KG1 (cell line): ENCODE results near the gene SMIM21.

Experiments
- DNase-seq: peaks from one replicate; lab custom pipeline; 2025; lab: John Stamatoyannopoulos, UW

SMIM21 gene

DNA sequence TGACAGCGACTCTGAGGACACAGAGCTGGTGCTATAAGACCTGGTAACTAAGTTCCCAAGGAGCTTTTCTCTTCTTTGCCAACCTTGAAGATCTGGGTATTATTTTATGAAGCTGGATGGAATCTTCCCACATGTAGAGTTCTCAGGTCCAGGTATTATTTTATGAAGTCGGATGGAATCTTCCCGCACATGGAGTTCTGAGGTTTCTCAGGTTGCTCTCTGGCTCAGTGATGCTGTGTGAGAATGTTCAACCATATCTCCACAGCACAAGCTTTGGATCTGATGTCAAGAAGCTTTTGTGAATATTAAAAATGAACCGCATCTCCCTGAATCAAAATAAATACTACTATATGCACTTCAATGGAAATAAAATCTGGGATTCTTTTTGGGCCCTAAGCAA lies at the start of gene SMIM21:
Gene SMIM21, minus strand, starts transcription at position 101 of the 400 bp plus-strand sequence. CDS start 140 bp downstream, outside the sequence.
- DNase-seq = no peak

DNA sequence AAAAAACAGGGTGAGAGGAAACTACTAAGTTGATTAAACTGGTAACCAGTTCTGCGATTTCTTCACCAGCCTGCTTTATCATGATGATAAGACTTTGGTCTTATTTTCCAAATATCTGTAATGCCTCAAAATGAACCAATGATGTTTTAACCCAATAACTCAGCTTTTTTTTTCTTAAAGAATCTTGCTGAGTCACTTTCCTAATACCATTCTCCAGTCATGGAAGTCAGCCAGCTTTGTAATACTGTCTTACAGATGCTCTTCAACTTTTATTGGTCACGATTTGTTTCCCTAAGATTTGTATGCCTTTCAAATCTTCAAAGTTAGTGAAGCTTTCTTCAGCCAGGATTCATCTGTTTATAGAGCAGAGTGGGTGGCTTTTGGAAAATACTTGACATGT lies 47.7 kb upstream of the SMIM21 start:
- DNase-seq = no peak

DNA sequence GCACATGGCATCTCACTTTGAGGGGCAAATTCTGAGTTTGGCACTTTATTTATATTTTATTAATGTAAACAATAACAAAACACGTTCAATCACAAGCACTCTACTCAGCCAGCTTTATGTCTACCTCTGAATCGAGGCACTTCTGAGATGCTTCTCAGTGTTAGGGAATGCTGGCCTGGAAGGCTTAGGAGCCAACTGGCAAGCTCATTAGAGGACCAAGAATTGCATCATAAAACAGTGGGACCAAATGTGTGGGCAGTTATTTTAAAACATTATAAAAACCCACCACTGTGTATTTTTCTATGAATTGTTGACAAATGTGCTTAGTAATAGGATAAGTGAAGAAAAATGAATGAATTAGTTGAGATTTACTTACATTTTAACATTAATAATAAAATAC lies 46.8 kb upstream of the SMIM21 start:
- no peak for DNase-seq

DNA sequence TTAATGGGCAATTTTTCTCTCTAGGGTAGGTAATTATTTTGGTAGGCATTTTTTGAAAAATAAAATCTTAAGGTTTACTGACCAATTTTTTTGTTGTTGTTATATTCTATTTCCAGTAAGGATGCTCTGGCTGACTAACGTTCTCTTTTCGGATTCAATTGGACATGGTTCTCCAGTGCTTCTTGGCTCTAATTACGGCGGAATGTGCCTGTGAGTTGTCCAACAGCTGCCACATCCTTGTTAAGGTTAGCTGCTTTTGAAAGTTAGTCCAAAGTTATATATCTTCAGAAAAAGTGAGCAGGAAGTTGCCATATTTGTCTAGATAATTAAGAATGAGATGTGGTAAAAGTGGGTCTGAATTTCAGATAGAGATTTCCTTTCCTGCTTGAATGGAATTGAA lies 45.8 kb upstream of the SMIM21 start:
- DNase-seq = no peak

DNA sequence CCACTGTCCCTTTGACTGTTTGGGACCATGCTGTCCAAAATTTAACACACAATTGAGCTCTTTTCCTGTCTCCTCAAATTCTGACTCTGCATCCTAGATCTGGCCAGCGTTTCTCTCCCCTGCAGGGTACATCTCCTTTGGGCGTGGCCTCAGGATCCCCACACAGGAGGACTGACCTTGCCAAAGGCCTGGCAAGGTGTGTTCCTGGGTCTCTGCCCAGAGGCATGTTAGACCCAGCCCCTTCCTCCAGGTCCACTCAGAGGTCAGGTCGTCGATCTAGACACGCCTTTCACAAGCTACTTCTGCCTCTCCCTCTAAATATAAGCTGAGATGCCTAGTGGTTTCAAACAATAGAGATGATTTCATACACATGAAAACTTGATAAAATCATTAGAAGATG lies 45.4 kb upstream of the SMIM21 start:
- no peak for DNase-seq

DNA sequence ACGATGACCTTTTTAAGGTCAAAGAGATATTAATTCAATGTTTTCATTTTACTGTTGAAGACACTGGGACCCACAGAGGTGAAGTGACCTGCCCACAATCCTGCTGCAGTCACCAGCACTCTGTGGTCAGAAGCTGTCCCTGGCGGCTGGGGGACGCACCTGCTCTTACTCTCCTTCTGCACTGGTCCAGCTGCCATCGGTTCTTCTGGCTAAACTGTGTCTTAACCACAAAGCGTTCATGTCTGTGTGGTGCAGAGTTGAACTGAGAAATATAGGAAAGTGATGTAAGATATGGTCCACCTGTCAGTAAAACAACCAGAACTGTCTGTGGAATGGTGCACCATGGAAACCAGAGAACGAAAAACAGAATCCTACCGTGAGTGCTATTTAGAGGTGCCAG lies 44.9 kb upstream of the SMIM21 start:
- no peak for DNase-seq

DNA sequence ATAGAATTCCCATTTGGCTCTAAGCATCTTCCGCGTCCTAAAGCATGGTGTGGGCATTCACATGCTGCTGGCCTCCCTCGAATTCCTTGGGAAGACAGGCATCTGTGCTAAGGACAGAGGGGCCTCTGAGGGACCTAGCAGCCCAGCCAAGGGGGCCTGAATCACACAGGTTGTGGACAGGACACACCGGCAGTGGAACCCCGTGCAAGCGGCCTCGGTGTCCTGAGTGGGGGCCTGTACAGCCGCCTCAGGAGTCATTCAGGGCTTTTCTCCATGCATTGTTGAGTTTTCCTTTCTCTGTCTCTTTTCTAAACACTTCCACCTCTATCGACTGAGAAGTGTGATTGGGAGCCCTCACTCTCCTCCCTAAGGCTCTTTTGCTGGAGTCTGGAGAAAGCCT lies 44.3 kb upstream of the SMIM21 start:
- DNase-seq = no peak

DNA sequence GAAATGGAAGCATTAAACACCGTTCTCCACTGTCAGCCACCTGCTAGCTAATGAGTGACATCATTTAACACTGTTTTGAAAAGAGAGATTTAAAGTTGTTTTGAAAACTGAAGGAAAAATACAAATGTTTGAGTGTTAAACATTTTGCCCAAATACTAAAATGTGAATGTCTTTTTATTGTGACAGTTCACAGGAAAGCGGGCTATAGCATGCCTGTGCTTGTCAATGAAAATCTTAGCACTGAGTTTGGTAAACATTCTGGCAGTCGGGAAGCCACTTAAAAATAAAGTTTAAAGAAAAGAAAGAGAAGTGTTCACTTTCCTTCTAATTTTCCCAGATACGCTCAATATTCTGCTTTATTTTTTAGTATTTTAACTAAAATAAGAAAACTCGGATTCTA lies 40.3 kb upstream of the SMIM21 start:
- DNase-seq = no peak

DNA sequence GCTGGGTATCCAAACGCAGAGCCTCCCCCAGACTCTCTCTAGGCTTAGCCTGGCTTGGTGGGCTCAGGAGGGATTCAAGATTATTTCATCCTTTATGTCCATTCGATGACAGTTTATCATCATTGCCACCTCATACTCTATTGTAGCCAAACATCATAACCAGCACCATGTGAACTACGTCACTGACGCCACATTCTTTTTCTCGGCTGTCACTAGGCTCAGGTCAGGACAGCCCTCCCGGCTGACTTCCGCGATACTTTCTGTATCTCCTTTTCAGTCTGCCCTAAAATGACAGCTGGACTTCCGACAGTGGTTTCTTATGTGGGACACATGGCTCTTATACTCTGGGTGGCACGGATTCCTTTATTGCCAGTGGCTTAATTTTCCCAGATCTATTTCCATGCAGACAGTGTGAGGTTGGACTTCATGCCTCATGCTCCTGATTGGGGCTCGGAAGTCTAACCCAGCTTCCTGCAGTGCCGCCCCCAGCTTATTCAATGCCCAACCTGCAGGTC lies 39.8 kb upstream of the SMIM21 start:
- DNase-seq = no peak

DNA sequence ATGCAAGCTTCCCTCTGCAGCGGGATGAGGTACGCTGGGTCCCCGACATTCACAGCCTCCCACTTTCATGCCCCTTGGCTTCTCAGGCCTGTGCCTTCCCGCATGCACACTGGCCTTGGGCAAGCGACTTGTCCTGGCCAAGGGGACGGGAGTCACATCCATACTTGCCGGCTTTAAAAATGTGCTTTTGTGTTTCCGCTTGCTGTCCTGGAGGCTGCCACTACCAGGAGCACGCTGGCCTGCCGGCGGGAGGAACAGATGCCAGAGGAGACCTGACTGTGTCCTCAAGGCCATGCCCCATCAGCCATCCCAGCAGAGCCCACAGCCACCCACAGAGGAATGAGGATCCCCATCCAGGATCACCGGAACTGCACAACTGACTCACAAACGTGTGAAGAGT lies 36.9 kb upstream of the SMIM21 start:
- no peak for DNase-seq

DNA sequence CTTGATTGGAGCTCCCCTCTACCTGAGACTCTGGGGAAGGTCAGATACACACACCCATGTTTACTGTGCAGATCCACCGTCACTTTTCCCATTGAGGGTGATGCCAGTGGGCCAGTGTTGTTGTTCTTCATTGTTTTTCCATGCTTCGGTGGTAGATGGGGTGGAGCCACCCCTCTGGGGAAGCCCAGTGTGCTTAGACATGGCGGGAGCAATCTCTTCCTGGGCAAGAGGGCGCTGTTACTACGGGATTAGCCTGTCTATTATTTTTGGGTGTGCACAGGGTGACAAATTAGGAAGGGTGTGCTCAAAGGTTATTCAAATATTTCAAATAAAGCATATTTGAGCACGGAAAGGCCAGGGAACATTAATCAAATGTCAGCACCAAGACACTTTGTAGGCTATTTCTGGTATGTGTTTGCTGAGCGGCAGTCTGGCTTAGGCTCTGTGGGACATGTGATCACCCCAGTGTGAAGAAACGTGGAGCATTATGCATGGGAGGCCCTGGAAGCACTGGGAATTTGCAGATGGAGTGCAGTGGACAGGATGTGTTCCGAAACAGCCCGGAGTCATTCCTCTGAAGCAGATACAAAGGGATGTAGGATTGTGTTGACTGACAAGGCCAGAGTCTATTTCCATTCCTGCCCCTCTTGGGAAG lies 34.8 kb upstream of the SMIM21 start:
- DNase-seq = no peak

DNA sequence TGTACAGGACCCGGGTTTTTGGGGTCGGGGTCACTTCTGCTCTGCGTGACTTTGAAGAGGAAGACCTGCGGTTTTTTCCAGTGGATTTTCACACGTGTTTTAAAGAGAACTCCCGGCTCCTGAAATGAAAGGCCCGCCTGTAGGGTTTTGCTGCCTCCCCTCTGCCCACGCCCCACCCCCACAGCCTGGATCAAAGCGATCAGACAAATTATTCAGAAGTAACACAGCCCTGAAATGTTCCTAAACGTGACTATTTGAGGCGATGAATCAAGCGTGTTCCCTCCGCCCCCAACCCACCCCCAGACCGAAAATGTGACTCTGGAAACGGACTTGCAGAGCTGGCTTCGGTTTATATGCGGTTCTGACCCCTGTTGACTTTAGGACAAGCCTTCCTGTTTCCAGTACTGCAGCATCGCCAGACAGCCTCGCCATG lies 28.7 kb upstream of the SMIM21 start:
- DNase-seq = no peak

DNA sequence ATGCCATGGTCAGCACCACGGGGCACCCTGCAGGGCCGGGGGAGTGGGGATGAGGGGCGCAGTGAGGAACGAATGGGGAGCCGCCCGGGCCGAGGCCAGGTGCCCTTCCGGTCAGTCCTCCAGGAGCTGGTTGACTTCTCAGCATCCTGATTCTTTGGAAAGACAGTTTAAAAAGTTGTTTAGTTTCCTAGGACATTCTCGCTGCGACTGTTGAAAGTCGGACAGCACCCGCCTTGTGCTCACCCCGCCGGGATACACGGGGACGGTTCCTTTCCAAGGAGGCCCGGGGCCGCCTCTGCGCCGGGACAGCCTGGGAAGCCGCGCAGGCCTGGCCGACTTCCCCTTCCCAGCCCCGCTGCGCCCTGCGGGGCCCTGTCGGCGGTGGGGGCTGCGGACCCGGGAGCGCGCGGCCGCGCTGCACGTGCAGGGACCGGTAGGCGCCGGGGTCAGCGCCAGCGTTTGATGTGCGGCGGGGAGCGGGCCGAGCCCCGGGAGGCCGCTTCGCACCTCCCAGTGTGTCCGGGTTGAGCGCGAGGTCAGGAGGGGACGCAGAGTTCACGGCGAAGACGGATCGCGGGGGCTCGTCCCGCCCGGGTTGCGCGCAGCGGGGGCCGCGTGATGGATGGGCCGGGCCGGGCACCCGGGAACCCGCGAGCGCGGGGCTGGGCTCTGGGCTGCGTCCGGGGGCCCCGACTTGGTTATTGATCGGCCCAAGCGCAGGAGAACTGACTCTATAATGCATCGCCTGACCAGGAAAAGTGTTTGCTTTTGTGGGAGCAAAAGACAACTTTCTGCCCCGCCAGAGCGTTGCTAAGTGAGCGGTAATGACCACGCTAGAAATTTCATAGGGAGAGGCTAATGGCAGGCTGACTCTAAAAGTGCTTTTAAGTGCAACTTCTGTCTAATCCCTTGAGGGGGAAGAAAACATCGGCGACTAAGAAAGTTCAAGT lies 28.0 kb upstream of the SMIM21 start:
- DNase-seq = no peak

DNA sequence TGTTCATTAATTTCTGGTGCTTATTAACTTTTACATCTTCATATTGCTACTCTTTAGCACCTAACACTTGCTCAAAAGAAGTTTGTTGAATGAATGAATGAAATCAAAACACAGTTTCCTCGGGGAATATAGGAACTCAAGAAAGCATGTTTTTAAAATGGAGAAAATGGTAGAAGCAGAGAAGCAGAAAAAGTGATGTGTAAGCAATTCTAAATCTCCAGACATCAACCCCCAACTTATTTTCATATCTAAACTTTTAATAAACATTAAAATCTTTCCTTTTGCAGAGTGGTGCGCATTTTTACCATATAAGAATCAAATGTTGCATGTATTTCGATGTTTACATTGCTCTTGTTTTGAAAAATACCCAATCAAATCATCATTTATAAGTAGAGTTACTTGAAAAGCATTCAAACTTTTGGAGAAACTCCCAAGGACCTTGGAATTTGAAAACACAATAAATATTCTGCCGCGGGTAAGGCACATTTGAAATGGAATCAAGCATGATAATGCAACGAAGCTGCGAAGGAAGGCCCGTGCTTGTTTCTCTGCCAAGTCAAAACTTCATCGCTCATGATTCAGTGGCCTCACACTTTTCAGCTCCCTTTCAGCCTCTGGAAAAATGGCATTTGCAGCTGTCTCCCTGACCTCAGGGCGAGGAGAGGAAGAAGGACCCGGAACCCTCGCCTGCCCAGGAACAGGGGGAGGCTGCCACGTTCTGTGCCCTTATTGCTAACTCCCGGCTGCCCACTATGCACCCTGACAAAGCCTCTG lies 26.7 kb upstream of the SMIM21 start:
- DNase-seq = no peak

DNA sequence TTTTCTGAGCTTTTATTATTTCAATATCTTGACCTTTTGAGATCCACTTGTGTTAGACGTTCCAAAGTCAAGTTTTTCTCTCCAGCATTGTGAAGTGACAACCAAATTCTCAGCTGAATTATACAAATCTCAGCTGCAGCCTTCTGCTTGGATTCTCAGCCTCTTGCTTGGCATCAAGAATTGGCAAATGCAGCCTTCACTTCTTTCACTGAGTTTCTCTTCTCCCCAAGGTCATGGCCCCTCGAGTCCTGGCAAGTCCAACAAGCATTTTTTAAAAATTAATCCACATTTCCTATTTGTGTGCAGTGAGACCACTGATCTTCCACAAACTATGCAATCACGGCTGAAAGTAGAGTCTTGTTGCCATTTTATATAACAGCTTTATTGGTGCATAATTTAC lies 23.4 kb upstream of the SMIM21 start:
- DNase-seq = no peak

DNA sequence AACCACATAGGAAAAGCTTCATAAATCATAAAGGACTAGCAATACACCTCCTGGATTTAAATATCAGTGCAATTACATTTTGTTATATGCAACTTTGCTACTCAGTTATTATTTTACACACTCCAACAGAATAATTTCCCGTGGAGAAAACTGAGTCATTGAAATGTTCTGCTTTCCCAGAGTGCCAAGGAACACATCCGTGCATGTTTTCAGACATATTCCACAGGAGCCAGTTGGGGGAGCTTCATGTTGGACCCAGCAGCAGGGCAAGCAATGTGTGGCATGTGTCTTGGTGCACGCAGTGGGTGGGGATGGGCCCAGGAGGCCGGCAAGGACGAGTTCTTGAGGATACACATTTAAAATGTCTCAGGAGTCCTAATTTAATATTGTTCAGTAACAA lies 14.4 kb upstream of the SMIM21 start:
- DNase-seq = no peak

DNA sequence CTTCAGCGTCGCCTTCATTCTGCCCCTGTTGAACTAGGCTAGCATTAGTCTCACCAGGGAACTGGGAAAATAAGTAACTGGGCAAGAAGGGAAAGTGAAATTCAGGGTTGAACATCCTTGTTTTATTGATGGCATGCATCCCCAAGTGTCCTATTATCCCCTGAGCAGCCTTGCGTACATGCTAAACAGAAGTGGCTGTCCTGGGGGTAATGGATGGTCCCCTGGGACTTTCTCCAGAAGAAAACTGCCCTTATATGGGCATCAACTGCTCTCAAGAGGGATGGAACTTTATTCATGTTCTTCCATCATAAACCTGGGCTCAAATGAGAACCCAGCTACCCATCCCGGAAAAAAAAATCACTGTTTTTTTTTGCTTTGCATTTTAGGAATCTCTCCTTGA lies 11.8 kb upstream of the SMIM21 start:
- DNase-seq = no peak

DNA sequence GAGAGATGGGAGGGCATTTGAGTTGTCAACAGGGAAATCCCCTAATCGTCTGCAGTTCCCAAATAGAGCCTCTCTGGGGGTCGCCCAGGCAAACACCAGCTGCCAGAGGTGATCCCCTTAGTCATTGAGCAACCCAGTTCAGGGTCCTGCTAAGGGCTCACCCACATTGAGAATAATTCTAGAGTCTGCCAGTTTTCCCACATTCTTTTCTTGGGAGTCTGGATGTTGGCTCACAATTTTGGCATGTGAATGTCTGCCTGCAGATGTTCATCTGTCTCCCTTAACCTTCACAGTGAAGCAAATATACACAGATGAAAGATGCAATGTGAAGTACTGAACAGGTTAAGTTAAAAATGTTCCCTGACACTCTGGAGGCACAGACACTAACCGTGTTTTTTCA lies 11.4 kb upstream of the SMIM21 start:
- DNase-seq = no peak

DNA sequence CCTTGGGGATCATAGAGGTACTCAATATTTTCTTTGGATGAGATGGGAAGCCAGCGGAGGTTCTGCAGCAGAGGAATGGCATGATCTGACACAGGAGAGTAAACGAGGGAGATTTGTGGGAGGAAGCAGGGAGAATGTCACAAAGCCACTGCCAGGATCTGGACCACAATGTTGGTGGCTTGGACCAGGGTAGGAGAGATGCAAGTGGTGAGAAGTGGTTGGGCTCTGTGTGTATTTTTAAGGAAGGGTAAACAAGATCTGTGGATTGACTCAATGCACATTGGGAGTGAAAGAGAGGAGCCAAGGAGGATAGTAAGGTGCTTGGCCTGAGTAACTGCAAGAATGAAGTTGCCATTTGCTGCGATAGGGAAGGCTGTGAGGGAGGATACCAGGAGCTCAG lies 10.5 kb upstream of the SMIM21 start:
- DNase-seq = no peak

DNA sequence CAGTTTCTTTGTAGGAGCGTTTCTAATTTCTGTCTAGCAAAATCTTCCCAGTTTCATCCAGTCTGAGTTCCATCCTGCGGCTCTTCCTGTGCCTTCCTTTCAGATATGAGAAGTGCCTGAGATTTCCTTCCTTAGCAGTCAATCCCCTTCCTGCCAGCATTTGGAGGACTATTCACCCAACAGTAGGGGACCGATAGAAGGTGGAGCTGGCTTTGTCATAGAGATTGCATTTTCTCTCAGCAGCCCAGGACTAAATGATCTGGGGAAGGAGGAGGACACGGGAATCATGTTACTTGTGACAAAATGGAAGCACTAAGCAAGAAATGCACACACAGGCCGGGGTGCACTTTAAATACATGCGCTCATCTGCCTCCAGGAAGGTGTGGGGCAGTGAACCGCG lies 5.6 kb upstream of the SMIM21 start:
- no peak for DNase-seq

DNA sequence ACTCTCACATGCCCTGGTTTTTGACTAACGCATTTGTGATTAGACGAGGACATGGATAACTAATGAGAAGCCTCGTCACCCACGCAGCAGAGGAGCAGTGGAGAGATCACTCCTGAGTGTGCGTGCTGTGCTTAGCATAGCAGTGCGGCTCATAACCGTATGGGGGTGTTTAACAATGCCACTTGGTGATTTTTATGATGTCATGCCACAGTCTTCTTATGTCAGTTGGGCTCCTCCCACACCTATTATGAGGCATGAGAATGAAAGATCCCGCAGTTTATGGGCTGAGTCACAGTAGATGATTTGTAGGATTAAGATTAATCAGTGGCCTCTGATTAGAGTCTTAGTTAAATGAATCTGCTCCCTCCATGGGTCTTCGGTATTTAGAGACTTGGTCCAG lies 2.5 kb upstream of the SMIM21 start:
- DNase-seq = no peak

DNA sequence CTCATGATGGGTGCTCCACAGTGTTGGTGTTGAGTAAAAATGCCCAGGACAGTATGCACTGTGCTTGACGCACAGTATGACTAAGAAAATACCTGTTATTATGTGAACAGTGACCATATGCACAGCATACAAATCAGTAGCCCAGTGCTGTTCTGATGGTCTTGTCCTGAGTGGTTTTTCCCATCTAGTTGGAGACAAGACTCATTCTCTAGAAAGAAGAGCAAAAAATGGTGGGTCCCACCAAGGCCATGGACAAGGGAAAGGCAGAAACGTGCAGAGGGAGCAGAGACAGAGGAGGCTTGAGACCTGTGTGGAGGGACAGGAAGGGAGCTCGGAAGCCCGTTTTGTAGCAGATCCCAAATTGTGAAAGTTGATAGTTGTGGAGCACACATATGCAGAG lies 987 bp upstream of the SMIM21 start:
- DNase-seq = no peak
